Small intestine (tissue), 7 donors: ENCODE results near the gene PRPF31. TPM values are rescaled to one million over a fixed set of nuclear protein-coding genes. Genes with fewer than 3 reads are reported as not detected.

Source experiments
- DNase-seq, 2 donors: peaks; one replicate each; pipeline versions ENCODE4 v3.0.0 to v3.0.0-alpha.2; 2013
- FAIRE-seq: peaks from 2 replicates; lab custom pipeline; 2012; peaks lifted over from hg19 to GRCh38; lab: Jason Lieb, UNC
- H3K27ac ChIP-seq, 3 donors: one replicate each; pipeline ENCODE4 v1.5.1; 2013; ENCODE audit warnings: low read length in 2 of 3, mild to moderate bottlenecking in 2 of 3, control low read depth in 1 of 3, inconsistent platforms in 1 of 3, low read depth in 1 of 3, moderate library complexity in 1 of 3
- H3K27me3 ChIP-seq, 3 donors: one replicate each; pipeline ENCODE4 v1.6.1; 2013; ENCODE audit warnings: low read length in 3 of 3, inconsistent platforms in 1 of 3; ENCODE audit not compliant: control insufficient read depth in 3 of 3, insufficient read depth in 3 of 3
- H3K36me3 ChIP-seq, 3 donors: one replicate each; pipeline ENCODE4 v1.6.1; 2013; ENCODE audit warnings: low read length in 3 of 3, inconsistent platforms in 1 of 3, low read depth in 1 of 3, mild to moderate bottlenecking in 1 of 3, moderate library complexity in 1 of 3; ENCODE audit not compliant: control insufficient read depth in 3 of 3, insufficient read depth in 2 of 3
- H3K4me1 ChIP-seq, 3 donors: one replicate each; pipeline ENCODE4 v1.6.1; 2013; ENCODE audit warnings: low read length in 2 of 3, inconsistent platforms in 1 of 3, low read depth in 1 of 3, mild to moderate bottlenecking in 1 of 3, moderate library complexity in 1 of 3; ENCODE audit not compliant: control insufficient read depth in 3 of 3, insufficient read depth in 2 of 3
- H3K4me3 ChIP-seq, 3 donors: one replicate each; pipeline ENCODE4 v1.5.1; 2013; ENCODE audit warnings: low read length in 3 of 3, control low read depth in 1 of 3, inconsistent platforms in 1 of 3, low read depth in 1 of 3, mild to moderate bottlenecking in 1 of 3, moderate library complexity in 1 of 3
- H3K9me3 ChIP-seq, 2 donors: one replicate each; pipeline ENCODE4 v1.6.1; 2013; ENCODE audit warnings: low read depth in 1 of 2, low read length in 1 of 2; ENCODE audit not compliant: control insufficient read depth in 2 of 2, insufficient read depth in 1 of 2
- WGBS, 3 donors: extraction: QIAGEN DNeasy Blood & Tissue Kit; methylation state at CpG; one replicate each; pipeline ENCODE4 v1.1.7; 2013; 5-methylcytosine and 5-hydroxymethylcytosine counted together
- polyA plus RNA-seq, 4 donors: library from polyadenylated mRNA; stranded (reverse) in 3 of 4; unstranded in 1 of 4; fragments of 200-250 nt in 3 of 4; fragments of 120-200 nt in 1 of 4; gene quantifications; one replicate each; pipeline versions ENCODE4 v1.2.1 to v1.2.3, GENCODE V29; 2013
- donor health status: healthy with polysubstance abuse.
- donor health status: control.
- donor health status: control.
- donor health status: Bipolar disorder and iron deficiency.
- donor health status: healthy.

Gene PRPF31
- polyA plus RNA-seq, 4 donors, result 44.3 to 57.0 (median 47.4) TPM

DNA sequence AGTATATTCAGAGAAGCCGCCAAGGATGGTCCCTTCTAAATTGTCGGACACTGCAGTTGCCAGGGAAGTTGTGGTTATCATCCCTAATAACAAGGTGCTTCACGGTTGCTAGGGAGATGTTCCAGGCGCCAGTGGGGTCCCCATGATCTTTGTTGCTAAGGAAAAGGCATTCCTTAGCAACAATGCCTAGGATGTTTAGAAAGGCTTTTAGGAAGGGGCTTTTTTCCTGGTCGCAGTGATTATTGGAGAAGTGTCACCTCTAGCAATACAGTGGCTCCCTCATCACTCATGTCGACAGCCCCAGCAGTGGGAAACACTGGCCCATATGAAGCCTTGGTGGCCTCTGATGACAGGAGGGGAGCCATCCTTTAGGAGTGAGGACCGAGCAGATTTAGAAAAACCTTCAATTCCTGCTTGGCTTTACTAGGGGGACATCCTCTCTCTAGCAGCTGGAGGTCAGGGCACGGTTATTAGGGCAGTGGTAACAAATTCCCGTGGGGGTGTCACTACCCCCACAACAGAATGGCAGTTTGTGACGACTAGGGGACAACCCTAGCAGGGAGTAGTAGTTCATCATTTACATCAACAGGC is 63.8 kb downstream of the PRPF31 start:
- 78 to 85% (median 81%) methylated on average over 10 of the region's 10 CpGs for WGBS, 3 donors
- Histone ChIP-seq H3K27ac (peak overlapping the region in 2 of 3 donors; percentile 41 to 45), H3K4me1 (peaks cover 0 to 8% (median 0%) of the 10 kb centered on the region in 3 donors), H3K36me3 (peaks cover 4 to 73% (median 12%) of the 10 kb centered on the region in 3 donors), H3K4me3 (no peak overlapping the region), H3K9me3 (no peaks in the 10 kb centered on the region), H3K27me3 (no peaks in the 10 kb centered on the region)
- DNase-seq (no peak), FAIRE-seq (no peak)

DNA sequence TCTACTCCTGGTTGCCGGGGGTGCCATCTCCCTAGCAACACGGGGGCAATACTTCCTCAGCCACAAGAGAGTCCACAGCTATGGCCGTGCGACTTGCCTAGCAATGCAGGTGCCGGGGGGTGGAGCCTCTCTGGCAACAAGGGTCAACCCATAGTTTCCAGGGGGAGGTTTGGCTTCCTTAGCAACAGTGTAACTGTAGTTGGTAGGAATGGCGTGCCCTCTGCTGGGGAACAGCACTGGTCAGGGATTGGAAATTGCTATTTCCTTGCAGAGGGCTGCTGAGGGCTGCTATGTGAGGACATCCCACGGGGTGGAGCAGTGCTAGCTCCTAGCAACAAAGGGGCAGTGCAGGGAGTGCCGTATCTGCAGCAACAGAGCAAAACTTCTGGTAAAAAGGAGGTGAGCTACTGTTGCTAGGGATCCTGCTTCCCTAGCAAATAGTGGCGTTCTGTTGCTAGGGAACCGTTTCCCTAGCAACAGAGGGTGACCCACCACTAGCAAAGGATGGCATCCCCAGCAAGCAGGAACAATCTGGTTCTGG is 64.4 kb downstream of the PRPF31 start:
- WGBS, 3 donors, result 28 to 43% (median 33%) methylated on average over 10 of the region's 10 CpGs
- Histone ChIP-seq H3K27ac (peak overlapping the region in 2 of 3 donors; percentile 41 to 45), H3K9me3 (no peaks in the 10 kb centered on the region), H3K4me1 (peaks cover 0 to 8% (median 0%) of the 10 kb centered on the region in 3 donors), H3K27me3 (no peaks in the 10 kb centered on the region), H3K36me3 (peaks cover 4 to 76% (median 12%) of the 10 kb centered on the region in 3 donors), H3K4me3 (no peak overlapping the region)
- FAIRE-seq, result no peak
- peak; percentile 81 to 93 for DNase-seq

DNA sequence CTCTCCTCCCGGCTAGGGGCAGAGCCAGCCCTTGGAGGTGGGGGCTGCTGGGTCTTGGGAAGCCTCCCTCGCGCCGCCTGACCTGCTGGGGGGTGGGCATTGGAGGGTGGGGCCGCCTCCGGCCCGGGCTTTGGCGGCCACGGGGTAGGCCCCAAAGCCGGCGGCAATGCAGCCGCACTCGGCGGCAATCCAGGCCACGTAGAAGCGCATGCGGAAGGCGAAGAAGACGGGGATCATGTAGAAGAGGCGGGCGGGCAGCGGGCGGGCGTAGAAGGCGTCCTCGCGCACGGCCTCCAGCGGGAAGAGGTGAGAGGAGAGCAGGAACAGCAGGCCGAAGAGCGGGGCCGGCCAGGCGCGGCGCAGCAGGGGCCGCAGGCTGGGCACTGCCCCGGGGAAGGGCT is 65.1 kb downstream of the PRPF31 start:
- Histone ChIP-seq H3K4me1 (peaks cover 0 to 8% (median 0%) of the 10 kb centered on the region in 3 donors), H3K9me3 (no peaks in the 10 kb centered on the region), H3K27me3 (no peaks in the 10 kb centered on the region), H3K4me3 (no peak overlapping the region), H3K36me3 (peaks cover 4 to 76% (median 12%) of the 10 kb centered on the region in 3 donors), H3K27ac (peak overlapping the region in 1 of 3 donors; percentile 25)
- DNase-seq, result no peak
- no peak for FAIRE-seq
- 95 to 96% (median 96%) methylated on average over 33 to 37 of the region's 37 CpGs for WGBS, 3 donors

Other genes with a start within 250 kb of the PRPF31 start
- gene MYADM, start 247.9 kb upstream of the PRPF31 start, polyA plus RNA-seq, result 10 to 100 TPM in 2 of 4 donors, 1 to 10 TPM in 2; 2.2 to 41.3 (median 20.4) TPM
- gene PRKCG, start 233.6 kb upstream of the PRPF31 start, polyA plus RNA-seq, result under 1 TPM in 2 of 4 donors, not detected in 2; 0.07 to 0.90 TPM
- under 1 TPM in 2 of 4 donors, not detected in 2; 0.78 to 0.79 TPM for gene CACNG7, start 206.5 kb upstream of the PRPF31 start, polyA plus RNA-seq
- gene CACNG8, start 152.8 kb upstream of the PRPF31 start, polyA plus RNA-seq, result under 1 TPM in 2 of 4 donors, not detected in 2; 0.03 to 0.12 TPM
- gene CACNG6, start 124.1 kb upstream of the PRPF31 start, polyA plus RNA-seq, result under 1 TPM in 2 of 4 donors, not detected in 2; 0.03 to 0.06 TPM
- gene VSTM1, start 51.9 kb upstream of the PRPF31 start, polyA plus RNA-seq, result under 1 TPM in 1 of 4 donors, not detected in 3; 0.09 TPM
- gene TARM1, start 34.4 kb upstream of the PRPF31 start, polyA plus RNA-seq, result not detected
- under 1 TPM; 0.27 to 0.89 (median 0.67) TPM for gene OSCAR, start 15.0 kb upstream of the PRPF31 start, polyA plus RNA-seq
- 100 to 1,000 TPM; 130 to 409 (median 211) TPM for gene NDUFA3, start 12.9 kb upstream of the PRPF31 start, polyA plus RNA-seq
- gene TFPT, start 97 bp upstream of the PRPF31 start, polyA plus RNA-seq, result 10 to 100 TPM; 16.4 to 26.5 (median 23.1) TPM
- 10 to 100 TPM; 24.4 to 37.4 (median 28.5) TPM for gene CNOT3, start 22.0 kb downstream of the PRPF31 start, polyA plus RNA-seq
- gene LENG1, start 44.0 kb downstream of the PRPF31 start, polyA plus RNA-seq, result 10 to 100 TPM in 1 of 4 donors, 1 to 10 TPM in 3; 6.7 to 11.1 (median 9.6) TPM
- gene TMC4, start 57.4 kb downstream of the PRPF31 start, polyA plus RNA-seq, result 100 to 1,000 TPM in 3 of 4 donors, 10 to 100 TPM in 1; 40.6 to 174 (median 129) TPM
- 100 to 1,000 TPM in 1 of 4 donors, 10 to 100 TPM in 3; 47.8 to 118 (median 54.7) TPM for gene MBOAT7, start 73.8 kb downstream of the PRPF31 start, polyA plus RNA-seq
- 10 to 100 TPM; 32.7 to 57.8 (median 44.8) TPM for gene TSEN34, start 75.6 kb downstream of the PRPF31 start, polyA plus RNA-seq
- 1,000 to 10,000 TPM; 2,119 to 4,773 (median 3,564) TPM for gene RPS9, start 85.1 kb downstream of the PRPF31 start, polyA plus RNA-seq
- 1 to 10 TPM in 2 of 4 donors, under 1 TPM in 2; 0.45 to 3.6 (median 1.4) TPM for gene LILRB3, start 107.3 kb downstream of the PRPF31 start, polyA plus RNA-seq
- gene LILRA6, start 127.0 kb downstream of the PRPF31 start, polyA plus RNA-seq, result 1 to 10 TPM in 1 of 4 donors, under 1 TPM in 2, not detected in 1; 0.27 to 1.6 (median 0.53) TPM
- 1 to 10 TPM; 1.1 to 6.9 (median 4.4) TPM for gene LILRB5, start 141.5 kb downstream of the PRPF31 start, polyA plus RNA-seq
- 1 to 10 TPM in 2 of 4 donors, under 1 TPM in 2; 0.22 to 4.7 (median 1.7) TPM for gene LILRB2, start 165.4 kb downstream of the PRPF31 start, polyA plus RNA-seq
- gene LILRA5, start 197.4 kb downstream of the PRPF31 start, polyA plus RNA-seq, result 1 to 10 TPM; 1.6 to 8.2 (median 2.2) TPM
- gene LILRA4, start 223.4 kb downstream of the PRPF31 start, polyA plus RNA-seq, result under 1 TPM in 2 of 4 donors, not detected in 2; 0.19 to 0.22 TPM
- 10 to 100 TPM in 1 of 4 donors, 1 to 10 TPM in 3; 2.2 to 10.9 (median 8.9) TPM for gene LAIR1, start 249.2 kb downstream of the PRPF31 start, polyA plus RNA-seq